Motor neuron (in vitro differentiated cells): ENCODE results near the gene TSKS. TPM values are rescaled to one million over a fixed set of nuclear protein-coding genes. Genes with fewer than 3 reads are reported as not detected.

ENCODE experiments used
- ATAC-seq, 8 experiments: fragments of 200-7000 bp; cut with Tn5 transposase; replicated peaks in 6 of 8; 2 replicates each; pipeline ENCODE4 v1.8.0; 2021; ENCODE audit warnings: mild to moderate bottlenecking in 8 of 8, moderate library complexity in 8 of 8
- H3K27ac ChIP-seq, 2 donors: fragments of 250-450 bp; sonication (Bioruptor Pico); 2 replicates each; pipeline ENCODE4 v1.9.0; 2021; ENCODE audit warnings: antibody characterized with exemption in 2 of 2, mild to moderate bottlenecking in 2 of 2, moderate library complexity in 1 of 2
- H3K4me1 ChIP-seq, 2 donors: fragments of 250-450 bp; sonication (Bioruptor Pico); replicated peaks in 1 of 2; 2 replicates each; pipeline ENCODE4 v1.6.1; 2021; ENCODE audit warnings: antibody characterized with exemption in 2 of 2, mild to moderate bottlenecking in 2 of 2, moderate library complexity in 1 of 2
- H3K4me3 ChIP-seq, 5 donors: fragments of 250-450 bp; sonication (Bioruptor Pico); 2 replicates each; pipeline ENCODE4 v1.9.0; 2021; ENCODE audit warnings: antibody characterized with exemption in 5 of 5, mild to moderate bottlenecking in 5 of 5, moderate library complexity in 4 of 5
- WGBS, 10 experiments: fragments of 450-650 bp; shearing (Covaris generic); methylation state at CpG; one replicate each; pipeline ENCODE4 v1.0.0; 2022; 5-methylcytosine and 5-hydroxymethylcytosine counted together
- in situ Hi-C, 9 experiments: fragments of 400-800 bp; cut with MboI; loops; one replicate each; pipeline ENCODE4 v1.15.0; 2021; ENCODE audit warnings: low sequenced_read_pairs in 9 of 9, low pct_unique_long_range_greater_than_20kb in 2 of 9; ENCODE audit not compliant: unreplicated experiment in 9 of 9
- total RNA-seq, 8 experiments: library from RNA; unstranded; fragments of 300-600 nt; gene quantifications; 2 replicates each; pipeline versions ENCODE4 v1.2.3 to v1.2.4, GENCODE V29; 2022

The TSKS gene
- total RNA-seq, 8 experiments from 2014 or later, result 0.19 to 1.6 (median 0.70) TPM; not detected in 5

DNA sequence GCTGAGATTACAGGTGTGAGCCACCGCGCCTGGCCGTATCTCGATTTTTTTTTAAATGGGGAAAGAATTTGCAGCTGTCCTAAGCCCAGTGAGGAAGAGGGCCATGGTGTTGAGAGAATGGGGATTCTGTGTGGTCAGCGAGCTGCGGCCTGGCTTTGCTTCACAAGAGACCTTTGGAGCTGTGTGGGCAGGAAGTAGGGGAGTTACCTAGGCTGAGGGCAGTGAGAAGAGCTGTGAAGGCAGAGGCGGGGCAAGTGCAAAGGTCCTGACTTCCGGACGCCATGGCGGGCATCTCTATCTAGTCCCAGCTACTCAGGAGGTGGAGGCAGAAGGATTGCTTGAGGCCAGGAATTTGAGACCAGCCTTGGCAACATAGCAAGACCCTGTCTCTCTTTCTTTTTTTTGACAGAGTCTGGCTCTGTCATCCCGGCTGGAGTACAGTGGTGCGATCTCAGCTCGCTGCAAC is 8.6 kb upstream of the TSKS start:
- in situ Hi-C loops, result no loop called here
- Histone ChIP-seq H3K4me1 (peaks cover 5 to 8% of the 10 kb centered on the region in 2 donors), H3K4me3 (no peak overlapping the region), H3K27ac (no peak overlapping the region)
- WGBS, 10 experiments, result 83 to 100% (median 92%) methylated on average over 3 to 10 of the region's 13 CpGs; no CpG with 5 or more reads in 1 of the 10 experiments
- no peak for ATAC-seq

DNA sequence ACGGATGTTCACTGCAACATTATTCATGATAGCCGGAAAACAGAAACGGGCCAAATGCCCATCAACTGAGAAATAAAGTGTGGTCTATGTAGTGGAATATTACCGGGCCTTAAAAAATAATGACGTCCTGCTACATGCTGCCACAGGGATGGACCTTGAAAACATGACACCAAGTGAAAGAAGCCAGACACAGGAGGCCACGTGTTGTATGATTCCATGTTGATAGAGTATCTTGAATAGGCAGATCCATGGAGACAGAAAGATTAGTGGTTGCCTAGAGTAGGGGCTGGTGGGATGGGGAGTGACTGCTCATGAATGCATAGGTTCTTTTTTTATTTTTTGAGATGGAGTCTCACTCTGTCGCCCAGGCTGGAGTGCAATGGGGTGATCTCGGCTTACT is 7.4 kb upstream of the TSKS start:
- 82 to 100% (median 97%) methylated on average over 1 to 6 of the region's 8 CpGs; no CpG with 5 or more reads in 1 of the 10 experiments for WGBS, 10 experiments
- ATAC-seq, result no peak
- no peak overlapping the region for H3K4me3 ChIP-seq
- H3K27ac ChIP-seq, result no peak overlapping the region
- peaks cover 5 to 12% of the 10 kb centered on the region in 2 donors for H3K4me1 ChIP-seq
- in situ Hi-C loops, result no loop called here

DNA sequence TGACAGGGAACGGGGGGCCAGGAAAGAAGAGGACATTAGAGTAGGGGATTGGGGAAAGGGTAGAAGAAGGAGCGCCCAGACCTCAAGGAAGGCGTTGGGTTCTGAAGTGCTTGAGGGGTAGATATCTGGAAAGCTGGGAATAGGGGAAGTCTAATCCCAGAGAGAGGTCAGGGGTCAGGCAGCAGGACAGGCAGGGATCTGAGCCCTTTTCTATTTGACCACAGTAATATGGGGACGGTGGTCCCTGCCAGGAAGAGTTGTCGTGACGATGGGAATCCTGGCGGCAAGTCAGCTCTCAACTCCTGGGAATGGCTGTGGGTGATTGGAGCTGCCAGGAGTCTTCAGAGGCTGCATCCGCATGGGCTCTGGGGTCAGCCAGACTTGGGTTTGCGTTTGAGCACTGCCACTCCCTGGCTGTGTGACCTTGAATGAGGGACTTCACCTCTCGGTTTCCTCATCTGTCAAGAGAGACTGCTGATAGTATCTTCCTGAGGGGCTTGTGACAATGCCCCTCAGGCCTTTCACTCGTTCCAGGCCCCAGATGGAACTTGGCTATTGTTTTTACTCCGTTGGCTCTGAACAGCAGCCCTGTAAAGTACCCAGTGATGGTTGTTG is 5.0 kb upstream of the TSKS start:
- no peak overlapping the region for H3K27ac ChIP-seq
- WGBS, 10 experiments, result 18 to 80% (median 49%) methylated on average over 1 to 7 of the region's 12 CpGs; no CpG with 5 or more reads in 4 of the 10 experiments
- peak overlapping the region; percentile 63 to 90 (median 77) for H3K4me3 ChIP-seq
- in situ Hi-C loops, result no loop called here
- no peak for ATAC-seq
- peaks cover 5 to 13% of the 10 kb centered on the region in 2 donors for H3K4me1 ChIP-seq

- Histone ChIP-seq H3K27ac (peak overlapping the region in 1 of 2 donors; percentile 77), H3K4me1 (peaks cover 5 to 13% of the 10 kb centered on the region in 2 donors), H3K4me3 (peak overlapping the region; percentile 63 to 90 (median 77))
- WGBS, 10 experiments, result 0 to 3% (median 0%) methylated on average over 1 to 6 of the region's 9 CpGs; no CpG with 5 or more reads in 3 of the 10 experiments
- in situ Hi-C loops, result no loop called here
- ATAC-seq, result no peak
Observed at GRCh38 chr19:49767381-49767780, 4.3 kb upstream of the TSKS start.

DNA sequence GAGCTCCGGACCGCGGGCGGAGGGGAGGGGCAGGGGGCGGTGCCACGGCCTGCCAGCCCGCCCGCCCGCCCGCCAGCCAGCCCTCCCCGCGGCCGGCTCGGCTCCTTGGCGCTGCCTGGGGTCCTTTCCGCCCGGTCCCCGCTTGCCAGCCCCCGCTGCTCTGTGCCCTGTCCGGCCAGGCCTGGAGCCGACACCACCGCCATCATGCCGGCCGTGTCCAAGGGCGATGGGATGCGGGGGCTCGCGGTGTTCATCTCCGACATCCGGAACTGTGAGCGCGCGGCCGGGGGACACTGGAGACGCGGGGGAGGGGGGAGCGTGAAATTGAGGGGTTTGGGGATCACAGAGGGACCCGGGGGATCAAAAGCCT is 3.8 kb upstream of the TSKS start, which contains the start of gene AP2A1:
Gene AP2A1 (plus strand): TSS at position 72 of the 370 bp plus-strand sequence. CDS start 133 bp downstream, at position 205.
- WGBS, 10 experiments, result no CpG with 5 or more reads among the region's 38 CpGs
- in situ Hi-C loops, result no loop called here
- Histone ChIP-seq H3K4me1 (peaks cover 5 to 13% of the 10 kb centered on the region in 2 donors), H3K4me3 (peak within 1 kb of the TSS; percentile 63 to 90 (median 77)), H3K27ac (peak within 1 kb of the TSS; percentile 81 to 86)
- peak in 1 of 8 experiments; percentile 2 for ATAC-seq

- peak overlapping the region; percentile 81 to 86 for H3K27ac ChIP-seq
- H3K4me1 ChIP-seq, result peaks cover 5 to 13% of the 10 kb centered on the region in 2 donors
- peak; percentile 86 to 93 (median 92) for ATAC-seq
- H3K4me3 ChIP-seq, result peak overlapping the region; percentile 63 to 90 (median 77)
- 0 to 25% (median 2%) methylated on average over 1 to 12 of the region's 53 CpGs; no CpG with 5 or more reads in 3 of the 10 experiments for WGBS, 10 experiments
- in situ Hi-C loops, result no loop called here
Observed at GRCh38 chr19:49766007-49766929, 3.2 kb upstream of the TSKS start.

DNA sequence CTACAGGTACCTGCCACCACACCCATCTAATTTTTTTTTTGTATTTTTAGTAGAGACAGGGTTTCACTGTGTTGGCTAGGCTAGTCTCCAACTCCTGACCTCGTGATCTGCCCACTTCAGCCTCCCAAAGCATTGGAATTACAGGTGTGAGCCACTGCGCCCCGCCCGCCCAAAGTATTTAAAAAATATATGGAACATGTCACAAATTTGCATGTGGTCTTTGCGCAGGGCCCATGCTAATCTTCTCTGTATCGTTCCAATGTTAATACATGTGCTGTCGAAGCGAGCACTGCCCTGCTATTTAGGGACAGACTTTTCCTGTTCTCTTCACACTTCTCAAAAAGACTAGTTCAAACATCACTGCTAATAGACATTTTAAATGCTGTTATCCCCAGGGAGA is 1.2 kb upstream of the TSKS start:
- peak overlapping the region in 1 of 2 donors; percentile 6 for H3K27ac ChIP-seq
- in situ Hi-C loops, result no loop called here
- ATAC-seq, result no peak
- no peak overlapping the region for H3K4me3 ChIP-seq
- peaks cover 5 to 13% of the 10 kb centered on the region in 2 donors for H3K4me1 ChIP-seq
- 79 to 100% (median 100%) methylated on average over 3 to 8 of the region's 8 CpGs; no CpG with 5 or more reads in 5 of the 10 experiments for WGBS, 10 experiments

DNA sequence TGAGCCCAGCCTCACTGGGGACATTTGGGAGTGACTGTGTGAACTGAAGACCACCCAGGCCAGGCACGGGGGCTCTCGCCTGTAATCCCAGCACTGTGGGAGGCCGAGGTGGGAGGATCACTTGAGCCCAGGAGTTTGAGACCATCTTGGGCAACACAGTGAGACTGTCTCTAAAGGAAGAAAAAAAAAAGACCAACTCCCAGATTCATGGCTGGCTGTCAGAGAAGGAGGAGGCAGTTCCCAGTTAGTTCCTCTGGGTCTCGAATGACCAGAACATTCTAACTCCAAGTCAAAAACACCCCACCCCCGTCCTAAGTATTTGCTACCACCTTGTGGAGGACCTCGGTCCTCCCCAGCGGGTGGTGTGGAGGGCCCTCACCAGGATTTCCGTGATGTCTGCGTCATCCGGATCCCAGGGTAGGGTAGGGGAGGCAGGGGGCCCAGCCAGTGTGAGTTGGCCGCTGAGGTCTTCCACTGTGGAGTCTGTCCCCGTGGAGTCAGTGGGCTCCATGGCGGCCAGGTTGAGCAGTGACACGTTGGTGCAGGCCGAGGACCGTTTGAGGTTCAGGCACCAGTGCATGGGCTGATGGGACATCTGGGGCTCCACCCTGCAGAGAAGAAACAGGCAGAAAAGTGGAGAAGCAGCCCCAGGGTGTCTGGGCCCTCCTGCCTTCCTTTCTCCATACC is 1.3 kb downstream of the TSKS start:
- no peak overlapping the region for H3K4me3 ChIP-seq

DNA sequence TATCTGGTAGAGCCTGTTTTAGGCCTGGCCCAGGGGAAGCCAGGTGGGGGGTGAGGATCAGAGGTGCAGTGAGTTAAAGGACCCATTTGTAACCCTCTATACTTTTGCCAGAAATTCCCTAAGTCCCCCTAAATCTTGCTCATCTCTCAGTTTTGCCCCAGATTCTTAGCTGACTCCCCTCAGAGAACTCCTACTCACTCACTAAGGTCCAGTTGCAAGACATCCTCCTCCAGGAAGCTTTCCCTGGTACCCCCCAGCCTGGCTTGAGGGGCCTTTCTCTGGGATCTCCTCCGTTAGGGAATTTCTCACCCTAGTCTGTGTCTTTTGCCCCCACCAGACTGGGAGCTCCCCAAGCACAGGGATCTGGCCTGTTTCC is 1.9 kb downstream of the TSKS start:
- peaks cover 0 to 5% of the 10 kb centered on the region in 2 donors for H3K4me1 ChIP-seq
- H3K27ac ChIP-seq, result no peak overlapping the region
- ATAC-seq, result no peak
- in situ Hi-C loops, result no loop called here
- 80 to 100% (median 100%) methylated on average over 1 of the region's 1 CpG; no CpG with 5 or more reads in 6 of the 10 experiments for WGBS, 10 experiments
- no peak overlapping the region for H3K4me3 ChIP-seq

More for the DNA sequence above, 1.3 kb downstream of the TSKS start:
- Histone ChIP-seq H3K4me1 (peaks cover 0 to 5% of the 10 kb centered on the region in 2 donors), H3K27ac (no peak overlapping the region)
- in situ Hi-C loops, result no loop called here
- 3 to 77% (median 69%) methylated on average over 3 to 8 of the region's 16 CpGs; no CpG with 5 or more reads in 4 of the 10 experiments for WGBS, 10 experiments
- no peak for ATAC-seq

GRCh38 chr19:49758292-49758691 is 4.8 kb downstream of the TSKS start:
- Histone ChIP-seq H3K27ac (no peak overlapping the region), H3K4me1 (no peaks in the 10 kb centered on the region), H3K4me3 (no peak overlapping the region)
- 10 to 80% (median 13%) methylated on average over 1 to 2 of the region's 7 CpGs; no CpG with 5 or more reads in 6 of the 10 experiments for WGBS, 10 experiments
- in situ Hi-C loops, result no loop called here
- ATAC-seq, result peak in 3 of 8 experiments; percentile 58 to 88 (median 63)

GRCh38 chr19:49755956-49756355 is 7.2 kb downstream of the TSKS start:
- in situ Hi-C loops, result no loop called here
- 33 to 100% (median 72%) methylated on average over 1 to 3 of the region's 3 CpGs for WGBS, 10 experiments
- H3K27ac ChIP-seq, result no peak overlapping the region
- H3K4me1 ChIP-seq, result no peaks in the 10 kb centered on the region
- ATAC-seq, result no peak
- H3K4me3 ChIP-seq, result no peak overlapping the region

DNA sequence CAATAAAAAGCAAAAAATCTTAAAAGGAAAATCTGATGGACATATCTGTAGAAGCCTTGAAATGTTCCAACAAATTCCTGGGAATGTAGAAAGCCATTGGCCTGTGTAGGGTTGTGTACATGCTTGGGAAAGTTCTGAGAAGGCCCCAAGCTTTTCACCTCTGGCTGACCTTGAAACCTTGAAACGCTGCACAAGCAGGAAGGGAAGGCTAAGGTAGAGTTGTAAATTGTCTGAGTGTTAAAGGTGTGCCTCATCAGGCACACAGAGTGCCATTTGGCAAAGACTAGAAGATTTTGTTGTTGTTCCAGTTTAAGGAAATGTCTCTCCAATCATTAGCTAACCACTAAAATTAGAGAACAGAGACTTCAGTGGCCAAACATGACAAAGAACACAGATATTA is 10.4 kb downstream of the TSKS start:
- no peaks in the 10 kb centered on the region for H3K4me1 ChIP-seq
- 20 to 100% (median 80%) methylated on average over 1 of the region's 1 CpG; no CpG with 5 or more reads in 3 of the 10 experiments for WGBS, 10 experiments
- no peak overlapping the region for H3K27ac ChIP-seq
- no peak for ATAC-seq
- H3K4me3 ChIP-seq, result no peak overlapping the region
- in situ Hi-C loops, result no loop called here
